HCT116 (cell line): ENCODE measurements around the gene SPATA16. TPM values are rescaled to one million over a fixed set of nuclear protein-coding genes. Genes with fewer than 3 reads are reported as not detected.

Experiments
- ATAC-seq: fragments of 200-7000 bp; cut with Tn5 transposase; 2 replicates; pipeline ENCODE4 v1.9.1; 2020; ENCODE audit warnings: mild to moderate bottlenecking, moderate library complexity
- BruUV-seq: library from RNA; stranded (reverse); fragments of 400-500 nt; replicated peaks from 2 replicates; lab custom pipeline; 2021; lab: Mats Ljungman, UMichigan
- CTCF ChIA-PET: fragments of 300-600 bp; sonication (Branson Sonifier 250); formaldehyde crosslinking; loops from one replicate; lab custom pipeline; 2021; ENCODE audit warnings: antibody characterized with exemption; lab: Charles Lee
- POLR2A ChIA-PET: fragments of 300-600, 350-600 bp; sonication (Branson Sonifier 250); formaldehyde crosslinking; loops from one replicate; lab custom pipeline; 2021; ENCODE audit warnings: antibody characterized with exemption; lab: Charles Lee
- RAD21 ChIA-PET, 2 experiments: fragments of 300-600 bp; sonication (Branson Sonifier 250); formaldehyde crosslinking; loops; one replicate each; lab custom pipeline; 2023; ENCODE audit warnings: low total read pairs in 2 of 2; ENCODE audit not compliant: uncharacterized antibody in 2 of 2, unreplicated experiment in 2 of 2, low non-redundant PET in 1 of 2; lab: Charles Lee
- DNase-seq: peaks from one replicate; pipeline ENCODE4 v3.0.0-alpha.2; 2010; ENCODE audit warnings: low read depth, low spot score
- H2AFZ ChIP-seq: fragments of 200-600 bp; shearing (Covaris generic), sonication (generic); 2 replicates; pipeline ENCODE4 v1.6.1; 2017; ENCODE audit warnings: low read depth, mixed run types, mixed read lengths, antibody characterized with exemption, low read length; ENCODE audit not compliant: poor library complexity, severe bottlenecking
- H3K27ac ChIP-seq: 2 replicates; pipeline ENCODE4 v1.5.1; 2012; ENCODE audit warnings: low read depth, low read length
- H3K27me3 ChIP-seq: fragments of 200-600 bp; sonication (generic); 2 replicates; pipeline ENCODE4 v1.6.1; 2016; ENCODE audit warnings: mixed run types, low read length, mixed read lengths; ENCODE audit not compliant: insufficient read depth
- H3K36me3 ChIP-seq, 2 experiments: fragments of 200-500 bp in 1 of 2; fragments of 200-600 bp in 1 of 2; sonication (Bioruptor generic) in 1 of 2; sonication (generic) in 1 of 2; 2 replicates each; pipeline versions ENCODE4 v1.5.1 to v1.6.1; 2014 to 2016; ENCODE audit warnings: low read length in 2 of 2, inconsistent platforms in 1 of 2, mixed read lengths in 1 of 2, mixed run types in 1 of 2; ENCODE audit not compliant: insufficient read depth in 2 of 2, control insufficient read depth in 1 of 2
- H3K4me1 ChIP-seq, 2 experiments: fragments of 200-600 bp in 1 of 2; sonication (generic) in 1 of 2; 2 replicates each; pipeline versions ENCODE4 v1.5.1 to v1.6.1; 2012 to 2017; ENCODE audit warnings: low read length in 2 of 2, inconsistent platforms in 1 of 2, mild to moderate bottlenecking in 1 of 2, mixed read lengths in 1 of 2, mixed run types in 1 of 2, moderate library complexity in 1 of 2; ENCODE audit not compliant: insufficient read depth in 2 of 2, control insufficient read depth in 1 of 2
- H3K4me2 ChIP-seq: fragments of 200-600 bp; sonication (generic); 2 replicates; pipeline ENCODE4 v1.6.1; 2017; ENCODE audit warnings: mixed run types, low read length, mixed read lengths
- H3K4me3 ChIP-seq, 2 experiments: fragments of 200-600 bp in 1 of 2; sonication (generic) in 1 of 2; replicated peaks in 1 of 2; 2 replicates each; pipeline ENCODE4 v1.5.1; 2011 to 2016; ENCODE audit warnings: low read length in 2 of 2, control low read depth in 1 of 2, low read depth in 1 of 2, mild to moderate bottlenecking in 1 of 2, mixed read lengths in 1 of 2, mixed run types in 1 of 2
- H3K79me2 ChIP-seq: fragments of 200-600 bp; sonication (generic); 2 replicates; pipeline ENCODE4 v1.6.1; 2017; ENCODE audit warnings: mild to moderate bottlenecking, mixed run types, low read length, moderate library complexity, mixed read lengths; ENCODE audit not compliant: insufficient read depth
- H3K9ac ChIP-seq: fragments of 200-600 bp; sonication (generic); 2 replicates; pipeline ENCODE4 v1.6.1; 2016; ENCODE audit warnings: low read length, mixed read lengths
- H3K9me2 ChIP-seq: fragments of 200-600 bp; sonication (generic), shearing (Covaris generic); 2 replicates; pipeline ENCODE4 v1.6.1; 2017; ENCODE audit warnings: mixed run types, mild to moderate bottlenecking, moderate library complexity; ENCODE audit not compliant: insufficient read depth
- H3K9me3 ChIP-seq, 2 experiments: fragments of 200-500 bp in 1 of 2; fragments of 200-600 bp in 1 of 2; sonication (Bioruptor generic) in 1 of 2; sonication (generic) in 1 of 2; 2 replicates each; pipeline ENCODE4 v1.6.1; 2014 to 2017; ENCODE audit warnings: low read length in 2 of 2, mixed read lengths in 2 of 2, inconsistent platforms in 1 of 2, low read depth in 1 of 2, mild to moderate bottlenecking in 1 of 2, mixed run types in 1 of 2, moderate library complexity in 1 of 2; ENCODE audit not compliant: control insufficient read depth in 1 of 2, insufficient read depth in 1 of 2
- H4K20me1 ChIP-seq: fragments of 200-600 bp; sonication (generic), shearing (Covaris generic); 2 replicates; pipeline ENCODE4 v1.6.1; 2017; ENCODE audit warnings: mixed run types, mild to moderate bottlenecking, moderate library complexity; ENCODE audit not compliant: insufficient read depth
- MAX ChIP-seq: IDR thresholded peaks from 2 replicates; pipeline ENCODE4 v1.6.1; 2012
- POLR2AphosphoS5 ChIP-seq: IDR thresholded peaks from 2 replicates; pipeline ENCODE4 v1.6.1; 2011; ENCODE audit warnings: mild to moderate bottlenecking, low read depth, low read length, moderate library complexity
- REST ChIP-seq: IDR thresholded peaks from 2 replicates; pipeline ENCODE4 v1.6.1; 2012; ENCODE audit warnings: low read depth
- SIN3A ChIP-seq: IDR thresholded peaks from 2 replicates; pipeline ENCODE4 v1.6.1; 2012; ENCODE audit warnings: low read depth
- SRF ChIP-seq: IDR thresholded peaks from 2 replicates; pipeline ENCODE4 v1.6.1; 2012; ENCODE audit warnings: low read depth
- ZBTB33 ChIP-seq: IDR thresholded peaks from 2 replicates; pipeline ENCODE4 v1.6.1; 2011; ENCODE audit warnings: mild to moderate bottlenecking, low read length, moderate library complexity; ENCODE audit not compliant: insufficient replicate concordance; ENCODE audit errors: extremely low read depth
- intact Hi-C: fragments of 100-400 bp; cut with micrococcal nuclease; formaldehyde crosslinking; loops from 2 replicates; pipeline ENCODE4 v1.10.0; 2022
- total RNA-seq: library from RNA; stranded (reverse); gene quantifications from one replicate; pipeline ENCODE4 v1.2.1, GENCODE V29; 2021; ENCODE audit not compliant: unreplicated experiment

SPATA16 gene
- total RNA-seq, 1 experiment from 2014 or later = not detected

- TF ChIP-seq REST (no peak), SIN3A (no peak)
Observed at GRCh38 chr3:172973799-172974198, 167.2 kb downstream of the SPATA16 start (continued).

- intact Hi-C loops = no loop called here
Observed at GRCh38 chr3:172972717-172973116, 168.3 kb downstream of the SPATA16 start.

More at GRCh38 chr3:172972717-172973116, 168.3 kb downstream of the SPATA16 start:
- DNase-seq (no peak), ATAC-seq (no peak)
- BruUV-seq = no TSS peak
- ChIA-PET POLR2A (no interaction called here), CTCF (no interaction called here), RAD21 (no interaction called here)
- Histone ChIP-seq H3K9me2 (no peaks in the 10 kb centered on the region), H2AFZ (no peak overlapping the region), H3K9ac (no peak overlapping the region), H3K27ac (no peak overlapping the region), H3K9me3 (no peaks in the 10 kb centered on the region), H3K36me3 (no peaks in the 10 kb centered on the region), H4K20me1 (no peaks in the 10 kb centered on the region), H3K79me2 (no peaks in the 10 kb centered on the region), H3K27me3 (no peaks in the 10 kb centered on the region), H3K4me3 (no peak overlapping the region), H3K4me1 (no peaks in the 10 kb centered on the region), H3K4me2 (no peak overlapping the region)
- TF ChIP-seq MAX = no peak
- no peak for TF ChIP-seq ZBTB33
- TF ChIP-seq POLR2AphosphoS5 = no peak
- no peak for TF ChIP-seq SRF
- no peak for TF ChIP-seq REST
